ENCODE results near the gene EVA1B.

DNA sequence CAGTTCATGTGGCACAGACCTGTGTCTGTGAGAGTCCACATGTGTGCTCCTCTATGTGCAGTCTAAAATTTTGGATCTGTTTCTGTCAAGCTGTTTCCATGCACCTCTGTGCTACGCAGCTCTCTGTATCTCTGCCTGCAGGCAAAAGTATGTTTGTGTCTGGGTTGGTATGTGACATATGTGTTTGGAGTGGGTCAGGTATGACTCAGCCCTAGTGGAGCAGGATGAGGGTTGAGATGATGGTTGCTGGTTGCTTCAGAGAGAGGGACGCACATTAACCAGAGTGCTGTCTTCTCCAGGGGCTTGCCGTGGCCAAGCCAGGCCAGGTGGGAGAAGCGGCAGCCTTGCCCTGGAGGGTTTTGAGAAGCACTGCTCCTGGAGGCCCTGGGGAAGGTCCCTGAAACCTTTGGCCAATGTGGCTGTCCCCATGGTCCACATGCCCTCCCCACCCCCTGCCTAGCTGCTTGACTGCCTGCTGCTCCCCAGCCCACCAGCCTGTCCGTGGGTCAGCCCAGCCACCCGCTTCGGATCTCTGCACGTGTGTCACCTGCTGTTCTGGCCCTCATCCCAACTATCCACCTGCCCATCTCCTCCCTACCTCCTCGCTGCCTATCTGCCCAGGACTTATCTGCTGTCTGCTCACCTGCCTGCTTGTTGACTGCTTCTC lies 4.1 kb upstream of the EVA1B start:
- TF ChIP-seq POLR2AphosphoS5 (IDR thresholded peaks at IDR 0.05) (no peak), POLR2A (IDR thresholded peaks at IDR 0.05) (no peak)

Measured in gastroesophageal sphincter (tissue), 2 donors.